ENCODE data around the gene UCP2.
A peak's percentile ranks its signal among the peaks of the same experiment; 100 is the strongest.
"Not testable (repeated sequence)": the region's sequence is repeated elsewhere in the genome, so short reads cannot be mapped to it uniquely, and the experiment has no call there.

The UCP2 gene

GRCh38 chr11:73995247-73995646 lies 12.6 kb upstream of the UCP2 start:
- no peak for TF ChIP-seq POLR2A (IDR thresholded peaks at IDR 0.05; ENCODE audit: low read depth, low read length)
- FAIRE-seq (no peak), DNase-seq (ENCODE audit: insufficient read length, low spot score) (no peak)

GRCh38 chr11:73991471-73992006 lies 8.9 kb upstream of the UCP2 start:
- DNase-seq (ENCODE audit: insufficient read length, low spot score), result no peak
- FAIRE-seq, result no peak
- TF ChIP-seq POLR2A (IDR thresholded peaks at IDR 0.05; ENCODE audit: low read depth, low read length), result no peak

GRCh38 chr11:73990730-73991129 lies 8.1 kb upstream of the UCP2 start:
- TF ChIP-seq POLR2A (IDR thresholded peaks at IDR 0.05; ENCODE audit: low read depth, low read length), result no peak
- FAIRE-seq (no peak), DNase-seq (ENCODE audit: insufficient read length, low spot score) (no peak)

GRCh38 chr11:73989156-73989555 lies 6.5 kb upstream of the UCP2 start:
- DNase-seq (ENCODE audit: insufficient read length, low spot score) (no peak), FAIRE-seq (no peak)
- no peak for TF ChIP-seq POLR2A (IDR thresholded peaks at IDR 0.05; ENCODE audit: low read depth, low read length)

- FAIRE-seq (no peak), DNase-seq (ENCODE audit: insufficient read length, low spot score) (no peak)
- no peak for TF ChIP-seq POLR2A (IDR thresholded peaks at IDR 0.05; ENCODE audit: low read depth, low read length)
These were observed 5.6 kb upstream of the UCP2 start for GRCh38 chr11:73988227-73988626.

- not testable (repeated sequence) for DNase-seq (ENCODE audit: insufficient read length, low spot score); FAIRE-seq
These were observed 3.0 kb upstream of the UCP2 start for GRCh38 chr11:73985661-73986060.

GRCh38 chr11:73983741-73984538 lies 1.3 kb upstream of the UCP2 start:
- FAIRE-seq (no peak), DNase-seq (ENCODE audit: insufficient read length, low spot score) (no peak)
- no peak for TF ChIP-seq POLR2A (IDR thresholded peaks at IDR 0.05; ENCODE audit: low read depth, low read length)

GRCh38 chr11:73982990-73983740 lies 522 bp upstream of the UCP2 start:
- FAIRE-seq, result no peak
- peak; percentile 44; the same call in 1 of the 2 replicates for TF ChIP-seq POLR2A (IDR thresholded peaks at IDR 0.05; ENCODE audit: low read depth, low read length)

GRCh38 chr11:73981051-73981805 lies 1.4 kb downstream of the UCP2 start:
- no peak for TF ChIP-seq POLR2A (IDR thresholded peaks at IDR 0.05; ENCODE audit: low read depth, low read length)
- DNase-seq (ENCODE audit: insufficient read length, low spot score), result no peak
- FAIRE-seq, result no peak

More at GRCh38 chr11:73982990-73983740, 522 bp upstream of the UCP2 start:
- DNase-seq (ENCODE audit: insufficient read length, low spot score), result peak; percentile 90

GRCh38 chr11:73980001-73980961 lies 2.4 kb downstream of the UCP2 start:
- no peak for TF ChIP-seq POLR2A (IDR thresholded peaks at IDR 0.05; ENCODE audit: low read depth, low read length)
- no peak for DNase-seq (ENCODE audit: insufficient read length, low spot score)
- no peak for FAIRE-seq

- no peak for FAIRE-seq
- no peak for DNase-seq (ENCODE audit: insufficient read length, low spot score)
- TF ChIP-seq POLR2A (IDR thresholded peaks at IDR 0.05; ENCODE audit: low read depth, low read length), result no peak
These were observed 4.0 kb downstream of the UCP2 start for GRCh38 chr11:73978576-73979086.

- no peak for FAIRE-seq
- no peak for TF ChIP-seq POLR2A (IDR thresholded peaks at IDR 0.05; ENCODE audit: low read depth, low read length)
- no peak for DNase-seq (ENCODE audit: insufficient read length, low spot score)
These were observed 4.7 kb downstream of the UCP2 start for GRCh38 chr11:73977856-73978519.
